Progenitor cell of endocrine pancreas (in vitro differentiated cells): Measurements from ENCODE around the gene KLKB1. TPM values are rescaled to one million over a fixed set of nuclear protein-coding genes. Genes with fewer than 3 reads are reported as not detected.

Experiments
- DNase-seq: peaks from one replicate; pipeline ENCODE4 v3.0.0; 2021; ENCODE audit warnings: low spot score; ENCODE audit not compliant: unreplicated experiment
- H3K27ac Mint-ChIP-seq: 2 replicates; pipeline ENCODE4 v1.8.0; 2021; ENCODE audit warnings: mild to moderate bottlenecking, moderate library complexity, mixed read lengths
- H3K27me3 Mint-ChIP-seq: 2 replicates; pipeline ENCODE4 v1.8.0; 2021; ENCODE audit warnings: mixed read lengths
- H3K36me3 Mint-ChIP-seq: 2 replicates; pipeline ENCODE4 v1.8.0; 2022; ENCODE audit warnings: mixed read lengths; ENCODE audit not compliant: insufficient read depth
- H3K4me1 Mint-ChIP-seq: 2 replicates; pipeline ENCODE4 v1.8.0; 2021; ENCODE audit warnings: low read depth, mixed read lengths
- H3K4me3 Mint-ChIP-seq: 2 replicates; pipeline ENCODE4 v1.8.0; 2021; ENCODE audit warnings: low read depth, mild to moderate bottlenecking, moderate library complexity, mixed read lengths
- H3K9me3 Mint-ChIP-seq: 2 replicates; pipeline ENCODE4 v1.8.0; 2021; ENCODE audit warnings: low read depth, mixed read lengths
- long read RNA-seq: library from polyadenylated mRNA; unstranded; transcript quantifications from one replicate; pipeline ENCODE4 v2.0.0, GENCODE V29; 2020
- total RNA-seq: library from RNA; stranded (reverse); gene quantifications from 2 replicates; pipeline ENCODE4 v1.2.1, GENCODE V29; 2021
- TF ChIP-seq, protein P1 (sequence below): fragments of 200-600 bp; sonication (generic); IDR thresholded peaks from one replicate; pipeline ENCODE4 v1.5.0; 2021; ENCODE audit warnings: antibody characterized with exemption, mild to moderate bottlenecking; ENCODE audit not compliant: unreplicated experiment

KLKB1 gene
- not detected in 2 replicates for total RNA-seq
- long read RNA-seq, partial matches to known transcripts, result 0 of 1 reads
- long read RNA-seq, other reads (novel, unspliced or antisense), result 1 of 1 reads

DNA sequence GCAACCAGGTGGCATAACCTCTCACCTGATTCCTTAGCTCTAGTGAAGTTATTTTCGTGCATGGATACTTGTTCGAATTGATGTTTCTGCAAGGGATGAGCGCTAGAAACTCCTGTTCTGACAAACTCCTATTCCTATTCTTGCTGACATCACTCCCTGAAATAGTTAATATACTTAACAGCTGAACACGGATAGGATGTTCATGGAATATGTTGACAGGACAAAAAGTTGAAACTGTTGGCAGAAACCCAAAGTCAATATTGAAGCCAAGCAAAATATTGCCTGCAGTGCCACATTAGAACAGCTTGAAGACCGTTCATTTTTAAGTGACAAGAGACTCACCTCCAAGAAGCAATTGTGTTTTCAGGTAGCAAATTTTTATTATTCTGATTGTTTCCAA, at the start of gene KLKB1:
Gene KLKB1 (plus strand): TSS at position 287 of the 400 bp plus-strand sequence. CDS start 689 bp downstream, outside the sequence.
- H3K27ac Mint-ChIP-seq, result no peak within 1 kb of the TSS
- H3K36me3 Mint-ChIP-seq, result peaks cover 5% of the 10 kb centered on the region
- TF ChIP-seq, protein P1, sequence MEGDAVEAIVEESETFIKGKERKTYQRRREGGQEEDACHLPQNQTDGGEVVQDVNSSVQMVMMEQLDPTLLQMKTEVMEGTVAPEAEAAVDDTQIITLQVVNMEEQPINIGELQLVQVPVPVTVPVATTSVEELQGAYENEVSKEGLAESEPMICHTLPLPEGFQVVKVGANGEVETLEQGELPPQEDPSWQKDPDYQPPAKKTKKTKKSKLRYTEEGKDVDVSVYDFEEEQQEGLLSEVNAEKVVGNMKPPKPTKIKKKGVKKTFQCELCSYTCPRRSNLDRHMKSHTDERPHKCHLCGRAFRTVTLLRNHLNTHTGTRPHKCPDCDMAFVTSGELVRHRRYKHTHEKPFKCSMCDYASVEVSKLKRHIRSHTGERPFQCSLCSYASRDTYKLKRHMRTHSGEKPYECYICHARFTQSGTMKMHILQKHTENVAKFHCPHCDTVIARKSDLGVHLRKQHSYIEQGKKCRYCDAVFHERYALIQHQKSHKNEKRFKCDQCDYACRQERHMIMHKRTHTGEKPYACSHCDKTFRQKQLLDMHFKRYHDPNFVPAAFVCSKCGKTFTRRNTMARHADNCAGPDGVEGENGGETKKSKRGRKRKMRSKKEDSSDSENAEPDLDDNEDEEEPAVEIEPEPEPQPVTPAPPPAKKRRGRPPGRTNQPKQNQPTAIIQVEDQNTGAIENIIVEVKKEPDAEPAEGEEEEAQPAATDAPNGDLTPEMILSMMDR, result no peak
- H3K27me3 Mint-ChIP-seq, result no peaks in the 10 kb centered on the region
- no peak within 1 kb of the TSS for H3K4me3 Mint-ChIP-seq
- no peaks in the 10 kb centered on the region for H3K4me1 Mint-ChIP-seq
- H3K9me3 Mint-ChIP-seq, result peaks cover 20% of the 10 kb centered on the region
- DNase-seq, result no peak

DNA sequence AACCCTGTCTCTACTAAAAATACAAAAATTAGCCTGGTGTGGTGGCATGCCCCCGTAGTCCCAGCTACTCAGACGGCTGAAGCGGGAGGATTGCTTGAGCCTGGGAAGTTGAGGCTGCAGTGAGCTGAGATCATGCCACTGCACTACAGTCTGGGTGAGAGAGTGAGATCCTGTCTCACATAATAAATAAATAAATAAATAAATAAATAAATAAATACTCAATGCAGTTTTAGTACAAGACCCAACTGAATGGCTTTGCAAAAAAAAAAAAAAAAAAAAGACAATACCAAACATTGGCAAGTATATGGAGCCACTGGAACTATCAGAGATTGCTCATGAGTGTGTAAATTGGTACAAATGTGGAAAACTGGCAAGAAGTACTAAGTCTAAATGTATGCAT, 39.2 kb upstream of the KLKB1 start:
- Mint-ChIP-seq H3K4me3 (no peak overlapping the region), H3K27ac (no peak overlapping the region), H3K4me1 (peaks cover 18% of the 10 kb centered on the region), H3K27me3 (no peaks in the 10 kb centered on the region), H3K9me3 (no peaks in the 10 kb centered on the region), H3K36me3 (no peaks in the 10 kb centered on the region)
- DNase-seq, result no peak
- TF ChIP-seq, protein P1, result no peak

DNA sequence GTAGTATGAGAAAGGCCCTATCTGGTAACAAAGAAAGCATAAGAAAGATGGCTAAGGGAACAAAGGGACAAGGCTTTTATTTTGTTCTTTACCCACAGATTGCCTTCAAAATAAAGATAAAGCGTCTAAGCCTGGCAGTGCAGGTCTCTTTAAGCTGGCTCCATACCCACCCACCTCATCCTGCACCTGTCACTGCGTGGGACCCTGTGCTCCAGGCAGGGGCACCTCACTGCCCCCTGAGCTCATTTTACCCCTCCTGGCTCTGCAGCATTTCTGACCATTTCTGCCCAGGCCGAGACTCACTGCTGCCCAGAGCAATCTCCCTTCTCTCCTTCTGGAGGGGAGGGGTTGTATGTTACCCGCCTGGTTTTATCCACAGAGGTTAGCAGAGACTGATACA, 37.7 kb upstream of the KLKB1 start:
- H3K27me3 Mint-ChIP-seq, result no peaks in the 10 kb centered on the region
- DNase-seq, result no peak

DNA sequence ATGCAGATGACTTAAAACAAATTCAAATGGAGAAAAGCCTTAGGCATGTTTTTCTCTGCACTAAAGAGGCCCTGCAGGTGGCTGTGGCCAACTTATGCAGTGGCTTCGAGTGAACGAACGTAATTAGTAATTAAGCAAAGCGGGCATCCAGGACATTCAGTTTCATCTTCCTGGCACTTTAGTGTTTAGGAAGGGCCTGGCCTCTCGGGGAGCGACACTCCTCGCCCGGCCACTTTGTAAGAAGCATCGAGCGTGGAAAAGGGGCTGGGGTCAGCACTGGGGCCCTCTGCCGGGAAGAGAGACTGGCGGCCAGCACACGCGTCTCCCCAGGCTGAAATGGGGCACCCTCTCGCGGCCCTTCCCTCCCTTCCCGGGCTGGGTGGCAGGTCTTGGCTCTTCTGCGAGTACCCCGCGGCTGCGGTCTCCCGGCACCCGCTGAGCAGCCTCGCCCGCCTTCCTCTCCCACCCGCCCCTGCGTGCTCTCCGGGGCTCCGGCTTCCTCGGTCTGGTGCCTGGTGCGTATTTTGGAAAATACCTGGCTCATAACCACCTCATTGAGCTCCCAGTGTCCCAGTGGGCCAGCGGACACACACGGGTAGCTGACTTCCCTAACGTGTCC, 36.6 kb upstream of the KLKB1 start:
- DNase-seq, result peak; percentile 26
- no peaks in the 10 kb centered on the region for H3K36me3 Mint-ChIP-seq
- TF ChIP-seq, protein P1, result peak; percentile 22
- no peaks in the 10 kb centered on the region for H3K9me3 Mint-ChIP-seq
- peaks cover 18% of the 10 kb centered on the region for H3K4me1 Mint-ChIP-seq
- peak overlapping the region; percentile 92 for H3K27ac Mint-ChIP-seq
- no peaks in the 10 kb centered on the region for H3K27me3 Mint-ChIP-seq
- H3K4me3 Mint-ChIP-seq, result peak overlapping the region; percentile 88

More for the DNA sequence above, 37.7 kb upstream of the KLKB1 start:
- TF ChIP-seq, protein P1, result no peak
- Mint-ChIP-seq H3K36me3 (no peaks in the 10 kb centered on the region), H3K27ac (peak overlapping the region; percentile 92), H3K4me1 (peaks cover 18% of the 10 kb centered on the region), H3K4me3 (peak overlapping the region; percentile 88), H3K9me3 (no peaks in the 10 kb centered on the region)

DNA sequence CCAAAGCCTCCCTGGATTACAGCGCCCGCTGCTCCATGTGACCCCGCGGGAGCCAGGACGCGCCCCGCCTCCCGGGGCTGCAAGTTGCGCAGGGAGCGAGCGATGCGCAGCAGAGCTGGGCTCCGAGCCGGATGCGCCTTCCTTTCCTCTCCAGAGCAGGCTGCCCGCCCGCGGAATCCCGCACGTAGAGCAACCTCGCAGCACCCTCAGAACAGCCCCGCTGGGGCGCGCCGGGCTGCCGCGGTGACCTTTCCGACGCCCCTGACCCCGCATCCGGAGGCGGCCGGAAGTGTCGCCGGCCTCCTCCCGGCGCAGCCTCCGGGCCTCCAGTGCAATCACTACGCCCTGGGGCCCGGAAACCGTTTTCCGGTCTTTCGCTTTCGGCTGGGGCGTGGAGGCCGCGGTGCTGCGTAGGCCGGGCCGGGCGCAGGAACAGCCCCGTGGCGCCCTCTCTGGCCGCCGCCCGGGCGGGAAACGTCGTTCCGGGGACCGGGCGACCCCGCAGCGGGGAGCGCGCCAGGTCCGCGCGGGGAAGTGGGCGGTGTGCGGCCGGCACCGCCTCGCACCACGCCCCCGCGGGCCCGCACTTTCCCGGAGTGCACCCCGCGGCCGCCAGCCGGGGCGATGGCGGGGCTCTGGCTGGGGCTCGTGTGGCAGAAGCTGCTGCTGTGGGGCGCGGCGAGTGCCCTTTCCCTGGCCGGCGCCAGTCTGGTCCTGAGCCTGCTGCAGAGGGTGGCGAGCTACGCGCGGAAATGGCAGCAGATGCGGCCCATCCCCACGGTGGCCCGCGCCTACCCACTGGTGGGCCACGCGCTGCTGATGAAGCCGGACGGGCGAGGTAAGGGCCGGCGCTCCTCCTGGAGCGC, 35.9 kb upstream of the KLKB1 start, which contains the start of gene CYP4V2:
Gene CYP4V2 (plus strand): TSS at position 368 of the 866 bp plus-strand sequence. CDS start 257 bp downstream, at position 625.
- DNase-seq, result peak; percentile 60
- H3K4me1 Mint-ChIP-seq, result peaks cover 18% of the 10 kb centered on the region
- H3K36me3 Mint-ChIP-seq, result no peaks in the 10 kb centered on the region
- TF ChIP-seq, protein P1, result peak; percentile 56
- no peaks in the 10 kb centered on the region for H3K9me3 Mint-ChIP-seq
- H3K27ac Mint-ChIP-seq, result peak within 1 kb of the TSS; percentile 93
- H3K27me3 Mint-ChIP-seq, result no peaks in the 10 kb centered on the region
- peak within 1 kb of the TSS; percentile 89 for H3K4me3 Mint-ChIP-seq
